ENCODE data around the gene GPR68. TPM values are rescaled to one million over a fixed set of nuclear protein-coding genes. Genes with fewer than 3 reads are reported as not detected.

The GPR68 gene
- total and polyA plus RNA-seq, 2 donors (not counting 1 experiment from before 2014, with no cell fraction given): 0.31 to 0.34 TPM

DNA sequence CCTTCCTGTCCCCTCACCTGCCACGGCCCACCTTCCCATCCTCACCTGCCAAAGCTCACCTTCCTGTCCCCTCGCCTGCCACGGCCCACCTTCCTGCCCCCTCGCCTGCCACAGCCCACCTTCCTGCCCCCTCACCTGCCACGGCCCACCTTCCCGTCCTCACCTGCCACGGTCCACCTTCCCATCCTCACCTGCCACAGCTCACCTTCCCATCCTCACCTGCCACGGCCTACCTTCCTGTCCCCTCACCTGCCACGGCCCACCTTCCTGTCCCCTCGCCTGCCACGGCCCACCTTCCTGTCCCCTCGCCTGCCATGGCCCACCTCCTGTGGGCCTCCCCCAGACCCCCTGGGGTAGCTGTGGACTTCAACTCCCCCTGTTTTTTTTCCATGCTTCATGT, 48.8 kb upstream of the GPR68 start:
- H2AFZ ChIP-seq (ENCODE audit: insufficient read depth, low read depth, low read length, poor library complexity, severe bottlenecking): no peak overlapping the region
- H3K36me3 ChIP-seq (replicated peaks in 1 of 2; ENCODE audit: control extremely low read depth in 1 of 2, control insufficient read depth in 1 of 2, extremely low read depth in 1 of 2, insufficient read depth in 2 of 2, low read length in 1 of 2): peaks cover 4 to 93% of the 10 kb centered on the region in 2 experiments
- DNase-seq (no peak), ATAC-seq (ENCODE audit: low read depth) (no peak)
- ChIA-PET POLR2A (interaction anchor here (0.6 to 1.1 kb wide), 2 partner anchors 123 to 531 kb away, joined by 3 to 7 read pairs; no protein-coding TSS in a partner anchor), CTCF (interaction anchor here (0.7 to 1.8 kb wide), 4 partner anchors 12 to 119 kb away, joined by 3 to 8 read pairs (median 4); no protein-coding TSS in a partner anchor)
- no peak overlapping the region for H3K4me3 ChIP-seq (ENCODE audit: control extremely low read depth in 1 of 5, extremely low read depth in 1 of 5, insufficient read depth in 1 of 5, low read depth in 2 of 5, low read length in 4 of 5)
- H3K4me1 ChIP-seq (ENCODE audit: control insufficient read depth in 2 of 2, insufficient read depth in 2 of 2, low read length in 2 of 2): no peaks in the 10 kb centered on the region
- H3K79me2 ChIP-seq (ENCODE audit: control insufficient read depth, insufficient read depth, low read length): peaks cover 31% of the 10 kb centered on the region
- H3K27me3 ChIP-seq (replicated peaks in 1 of 4; ENCODE audit: control extremely low read depth in 1 of 4, control insufficient read depth in 3 of 4, insufficient read depth in 4 of 4, low read length in 3 of 4): no peaks in the 10 kb centered on the region
- no peak overlapping the region for H3K9ac ChIP-seq (ENCODE audit: low read length)
- peaks cover 43% of the 10 kb centered on the region for H4K20me1 ChIP-seq (ENCODE audit: control insufficient read depth, insufficient read depth, low read length, poor library complexity, severe bottlenecking)
- Mint-ChIP-seq H3K4me3 (no peak overlapping the region), H3K4me1 (no peaks in the 10 kb centered on the region), H3K27ac (peak overlapping the region; percentile 56), H3K9me3 (ENCODE audit: insufficient read depth) (no peaks in the 10 kb centered on the region), H3K27me3 (no peaks in the 10 kb centered on the region)
- H3K9me3 ChIP-seq (ENCODE audit: control extremely low read depth in 1 of 3, control insufficient read depth in 2 of 3, insufficient read depth in 1 of 3, low read length in 2 of 3): no peaks in the 10 kb centered on the region
- no peak overlapping the region for H3K4me2 ChIP-seq (replicated peaks; ENCODE audit: low read depth, low read length, poor library complexity, severe bottlenecking)
- intact Hi-C loops (cut with micrococcal nuclease): no loop called here
- TF ChIP-seq, protein P1, sequence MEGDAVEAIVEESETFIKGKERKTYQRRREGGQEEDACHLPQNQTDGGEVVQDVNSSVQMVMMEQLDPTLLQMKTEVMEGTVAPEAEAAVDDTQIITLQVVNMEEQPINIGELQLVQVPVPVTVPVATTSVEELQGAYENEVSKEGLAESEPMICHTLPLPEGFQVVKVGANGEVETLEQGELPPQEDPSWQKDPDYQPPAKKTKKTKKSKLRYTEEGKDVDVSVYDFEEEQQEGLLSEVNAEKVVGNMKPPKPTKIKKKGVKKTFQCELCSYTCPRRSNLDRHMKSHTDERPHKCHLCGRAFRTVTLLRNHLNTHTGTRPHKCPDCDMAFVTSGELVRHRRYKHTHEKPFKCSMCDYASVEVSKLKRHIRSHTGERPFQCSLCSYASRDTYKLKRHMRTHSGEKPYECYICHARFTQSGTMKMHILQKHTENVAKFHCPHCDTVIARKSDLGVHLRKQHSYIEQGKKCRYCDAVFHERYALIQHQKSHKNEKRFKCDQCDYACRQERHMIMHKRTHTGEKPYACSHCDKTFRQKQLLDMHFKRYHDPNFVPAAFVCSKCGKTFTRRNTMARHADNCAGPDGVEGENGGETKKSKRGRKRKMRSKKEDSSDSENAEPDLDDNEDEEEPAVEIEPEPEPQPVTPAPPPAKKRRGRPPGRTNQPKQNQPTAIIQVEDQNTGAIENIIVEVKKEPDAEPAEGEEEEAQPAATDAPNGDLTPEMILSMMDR (IDR thresholded peaks at IDR 0.05): no peak
- TF ChIP-seq EZH2 (IDR thresholded peaks at IDR 0.05; ENCODE audit: borderline replicate concordance, insufficient read depth, low read depth, low read length, poor library complexity, severe bottlenecking): no peak
- 22% methylated on average over 8 of the region's 12 CpGs for WGBS (ENCODE audit: insufficient coverage)
- peak overlapping the region in 1 of 2 donors; percentile 50 for H3K27ac ChIP-seq (ENCODE audit: low read length in 2 of 2)

- DNase-seq (no peak), ATAC-seq (ENCODE audit: low read depth) (no peak)
- intact Hi-C loops (cut with micrococcal nuclease): no loop called here
- H3K27me3 ChIP-seq (replicated peaks in 1 of 4; ENCODE audit: control extremely low read depth in 1 of 4, control insufficient read depth in 3 of 4, insufficient read depth in 4 of 4, low read length in 3 of 4): no peaks in the 10 kb centered on the region
- H3K4me3 ChIP-seq (ENCODE audit: control extremely low read depth in 1 of 5, extremely low read depth in 1 of 5, insufficient read depth in 1 of 5, low read depth in 2 of 5, low read length in 4 of 5): no peak overlapping the region
- POLR2A ChIA-PET: interaction anchor here (1.1 kb wide), 1 partner anchor 123 kb away, joined by 3 read pairs; no protein-coding TSS in a partner anchor
- H2AFZ ChIP-seq (ENCODE audit: insufficient read depth, low read depth, low read length, poor library complexity, severe bottlenecking): no peak overlapping the region
- no peak overlapping the region for H3K4me3 Mint-ChIP-seq
- no peak overlapping the region for H3K4me2 ChIP-seq (replicated peaks; ENCODE audit: low read depth, low read length, poor library complexity, severe bottlenecking)
- TF ChIP-seq, protein P1 (IDR thresholded peaks at IDR 0.05): no peak
- no peak for TF ChIP-seq EZH2 (IDR thresholded peaks at IDR 0.05; ENCODE audit: borderline replicate concordance, insufficient read depth, low read depth, low read length, poor library complexity, severe bottlenecking)
- 94% methylated on average over 15 of the region's 15 CpGs for WGBS (ENCODE audit: insufficient coverage)
- no peak overlapping the region for H3K9ac ChIP-seq (ENCODE audit: low read length)
- H3K79me2 ChIP-seq (ENCODE audit: control insufficient read depth, insufficient read depth, low read length): peaks cover 28% of the 10 kb centered on the region
- peaks cover 41% of the 10 kb centered on the region for H4K20me1 ChIP-seq (ENCODE audit: control insufficient read depth, insufficient read depth, low read length, poor library complexity, severe bottlenecking)
- peaks cover 4 to 93% of the 10 kb centered on the region in 2 experiments for H3K36me3 ChIP-seq (replicated peaks in 1 of 2; ENCODE audit: control extremely low read depth in 1 of 2, control insufficient read depth in 1 of 2, extremely low read depth in 1 of 2, insufficient read depth in 2 of 2, low read length in 1 of 2)
- H3K9me3 Mint-ChIP-seq (ENCODE audit: insufficient read depth): no peaks in the 10 kb centered on the region
- no peaks in the 10 kb centered on the region for H3K4me1 Mint-ChIP-seq
- no peaks in the 10 kb centered on the region for H3K9me3 ChIP-seq (ENCODE audit: control extremely low read depth in 1 of 3, control insufficient read depth in 2 of 3, insufficient read depth in 1 of 3, low read length in 2 of 3)
- no peaks in the 10 kb centered on the region for H3K4me1 ChIP-seq (ENCODE audit: control insufficient read depth in 2 of 2, insufficient read depth in 2 of 2, low read length in 2 of 2)
- no peaks in the 10 kb centered on the region for H3K27me3 Mint-ChIP-seq
- CTCF ChIA-PET: interaction anchor here (0.7 to 1.8 kb wide), 4 partner anchors 13 to 119 kb away, joined by 3 to 8 read pairs (median 4); no protein-coding TSS in a partner anchor
- H3K27ac Mint-ChIP-seq: no peak overlapping the region
- H3K27ac ChIP-seq (ENCODE audit: low read length in 2 of 2): peak overlapping the region in 1 of 2 donors; percentile 50
Measured at GRCh38 chr14:91292491-91292890, 48.0 kb upstream of the GPR68 start.
